Loucy (cell line): ENCODE measurements around the gene TNS2.

ENCODE experiments used
- H2AFZ ChIP-seq: fragments of 200-600 bp; sonication (generic); 2 replicates; pipeline ENCODE4 v1.6.0; 2016; ENCODE audit warnings: antibody characterized with exemption, mild to moderate bottlenecking, low read length, moderate library complexity
- H3F3A ChIP-seq: fragments of 200-600 bp; 2 replicates; pipeline ENCODE4 v1.6.0; 2016; ENCODE audit warnings: antibody characterized with exemption, low read depth, mild to moderate bottlenecking
- H3K27me3 ChIP-seq: fragments of 200-600 bp; sonication (generic); 2 replicates; pipeline ENCODE4 v1.6.1; 2014; ENCODE audit warnings: low read length, mild to moderate bottlenecking; ENCODE audit not compliant: insufficient read depth, poor library complexity, severe bottlenecking
- H3K36me3 ChIP-seq: fragments of 200-600 bp; sonication (generic); 2 replicates; pipeline ENCODE4 v1.6.1; 2016; ENCODE audit warnings: low read length; ENCODE audit not compliant: insufficient read depth
- H3K4me1 ChIP-seq: fragments of 200-600 bp; sonication (generic); 2 replicates; pipeline ENCODE4 v1.5.1; 2014; ENCODE audit warnings: low read length, mild to moderate bottlenecking; ENCODE audit not compliant: insufficient read depth, poor library complexity, severe bottlenecking
- H3K4me2 ChIP-seq: fragments of 200-600 bp; sonication (generic); 2 replicates; pipeline ENCODE4 v1.6.0; 2014; ENCODE audit warnings: antibody characterized with exemption, low read length, low read depth, mild to moderate bottlenecking; ENCODE audit not compliant: poor library complexity, severe bottlenecking
- H3K4me3 ChIP-seq: fragments of 200-600 bp; sonication (generic); 2 replicates; pipeline ENCODE4 v1.5.1; 2014; ENCODE audit warnings: low read length, mild to moderate bottlenecking, mixed read lengths; ENCODE audit not compliant: poor library complexity, severe bottlenecking
- H3K79me2 ChIP-seq: fragments of 200-600 bp; sonication (generic); 2 replicates; pipeline ENCODE4 v1.6.1; 2014; ENCODE audit warnings: low read length; ENCODE audit not compliant: insufficient read depth
- H3K9ac ChIP-seq: fragments of 200-600 bp; sonication (generic); 2 replicates; pipeline ENCODE4 v1.6.0; 2014; ENCODE audit warnings: mild to moderate bottlenecking, low read depth, low read length, moderate library complexity; ENCODE audit not compliant: poor library complexity, severe bottlenecking
- H3K9me2 ChIP-seq: fragments of 200-600 bp; sonication (generic); replicated peaks from 2 replicates; pipeline ENCODE4 v1.6.1; 2016; ENCODE audit warnings: low read depth, low read length, mixed read lengths
- H3K9me3 ChIP-seq: fragments of 200-600 bp; sonication (generic); 2 replicates; pipeline ENCODE4 v1.6.1; 2014; ENCODE audit warnings: mild to moderate bottlenecking, antibody characterized with exemption, low read length, low read depth; ENCODE audit not compliant: insufficient read depth
- H4K20me1 ChIP-seq: fragments of 200-600 bp; sonication (generic); 2 replicates; pipeline ENCODE4 v1.6.0; 2014; ENCODE audit warnings: antibody characterized with exemption, low read length, mild to moderate bottlenecking; ENCODE audit not compliant: insufficient read depth, poor library complexity, severe bottlenecking
- CTCF ChIP-seq: fragments of 200-600 bp; sonication (generic); conservative IDR thresholded peaks from 2 replicates; pipeline ENCODE4 v1.5.1; 2014; ENCODE audit warnings: mild to moderate bottlenecking, antibody characterized with exemption, low read length
- EZH2phosphoT487 ChIP-seq: fragments of 200-600 bp; IDR thresholded peaks from 2 replicates; pipeline ENCODE4 v1.6.1; 2018; ENCODE audit warnings: antibody characterized with exemption, mild to moderate bottlenecking, moderate library complexity, borderline replicate concordance

The TNS2 gene

GRCh38 chr12:53090105-53090504 is 40.2 kb downstream of the TNS2 start:
- H3K4me3 ChIP-seq: no peak overlapping the region
- no peaks in the 10 kb centered on the region for H3K36me3 ChIP-seq

GRCh38 chr12:53090554-53090953 is 40.7 kb downstream of the TNS2 start:
- H3K79me2 ChIP-seq: no peaks in the 10 kb centered on the region
- H2AFZ ChIP-seq: no peak overlapping the region
- TF ChIP-seq CTCF: no peak
- no peak for TF ChIP-seq EZH2phosphoT487
- no peaks in the 10 kb centered on the region for H3F3A ChIP-seq
- H3K9me2 ChIP-seq: no peaks in the 10 kb centered on the region
- no peak overlapping the region for H3K4me2 ChIP-seq
- no peaks in the 10 kb centered on the region for H4K20me1 ChIP-seq
- H3K36me3 ChIP-seq: no peaks in the 10 kb centered on the region
- H3K9me3 ChIP-seq: no peaks in the 10 kb centered on the region
- peaks cover 6% of the 10 kb centered on the region for H3K4me1 ChIP-seq
- no peak overlapping the region for H3K4me3 ChIP-seq
- H3K27me3 ChIP-seq: no peaks in the 10 kb centered on the region
- no peak overlapping the region for H3K9ac ChIP-seq

More at GRCh38 chr12:53090105-53090504, 40.2 kb downstream of the TNS2 start:
- Histone ChIP-seq H4K20me1 (no peaks in the 10 kb centered on the region), H3K4me1 (peaks cover 6% of the 10 kb centered on the region), H3K4me2 (no peak overlapping the region), H3F3A (no peaks in the 10 kb centered on the region), H3K9me2 (no peaks in the 10 kb centered on the region), H3K79me2 (no peaks in the 10 kb centered on the region), H3K9ac (no peak overlapping the region), H3K9me3 (no peaks in the 10 kb centered on the region), H2AFZ (no peak overlapping the region), H3K27me3 (no peaks in the 10 kb centered on the region)
- TF ChIP-seq CTCF (no peak), EZH2phosphoT487 (no peak)

GRCh38 chr12:53091756-53092155 is 41.9 kb downstream of the TNS2 start:
- TF ChIP-seq EZH2phosphoT487 (no peak), CTCF (no peak)
- H3K4me3 ChIP-seq: no peak overlapping the region
- no peak overlapping the region for H2AFZ ChIP-seq
- H3K27me3 ChIP-seq: no peaks in the 10 kb centered on the region
- H3K9me2 ChIP-seq: no peaks in the 10 kb centered on the region
- H3K9me3 ChIP-seq: no peaks in the 10 kb centered on the region
- peaks cover 6% of the 10 kb centered on the region for H3K4me1 ChIP-seq
- H4K20me1 ChIP-seq: no peaks in the 10 kb centered on the region
- H3K36me3 ChIP-seq: no peaks in the 10 kb centered on the region
- H3K9ac ChIP-seq: no peak overlapping the region
- no peaks in the 10 kb centered on the region for H3K79me2 ChIP-seq
- H3F3A ChIP-seq: no peaks in the 10 kb centered on the region
- no peak overlapping the region for H3K4me2 ChIP-seq
